Parathyroid adenoma (tissue), 2 donors: Measurements from ENCODE around the gene RPS10.

Source experiments
- H2AFZ ChIP-seq: fragments of 300-600 bp; sonication (generic); one replicate; pipeline ENCODE4 v1.7.0; 2017; ENCODE audit warnings: antibody characterized with exemption, mild to moderate bottlenecking
- H3K27ac ChIP-seq: fragments of 300-600 bp; sonication (generic); one replicate; pipeline ENCODE4 v1.7.0; 2017
- H3K27me3 ChIP-seq: fragments of 300-600 bp; sonication (generic); one replicate; pipeline ENCODE4 v1.7.0; 2017; ENCODE audit warnings: low read length; ENCODE audit not compliant: control insufficient read depth, insufficient read depth
- H3K36me3 ChIP-seq: fragments of 300-600 bp; sonication (generic); one replicate; pipeline ENCODE4 v1.7.0; 2017; ENCODE audit warnings: low read length; ENCODE audit not compliant: control insufficient read depth, insufficient read depth
- H3K4me1 ChIP-seq: fragments of 300-600 bp; sonication (generic); one replicate; pipeline ENCODE4 v1.7.0; 2017; ENCODE audit warnings: control low read depth
- H3K4me2 ChIP-seq: fragments of 300-600 bp; sonication (generic); one replicate; pipeline ENCODE4 v1.7.0; 2017; ENCODE audit warnings: low read length
- H3K4me3 ChIP-seq: fragments of 300-600 bp; sonication (generic); one replicate; pipeline ENCODE4 v1.7.0; 2017; ENCODE audit warnings: low read depth, low read length
- H3K79me2 ChIP-seq: fragments of 300-600 bp; sonication (generic); one replicate; pipeline ENCODE4 v1.7.0; 2017; ENCODE audit warnings: control low read depth
- H3K9ac ChIP-seq: fragments of 300-600 bp; sonication (generic); one replicate; pipeline ENCODE4 v1.7.0; 2017; ENCODE audit warnings: mild to moderate bottlenecking
- H3K9me3 ChIP-seq: fragments of 300-600 bp; sonication (generic); one replicate; pipeline ENCODE4 v1.7.0; 2017; ENCODE audit warnings: low read length; ENCODE audit not compliant: control insufficient read depth
- TF ChIP-seq, protein P1 (sequence below): fragments of 300-600 bp; sonication (generic); IDR thresholded peaks from one replicate; pipeline ENCODE4 v1.7.0; 2017; ENCODE audit warnings: antibody characterized with exemption, mild to moderate bottlenecking
- donor health status: primary hyperparathyroidism.

RPS10 gene

DNA sequence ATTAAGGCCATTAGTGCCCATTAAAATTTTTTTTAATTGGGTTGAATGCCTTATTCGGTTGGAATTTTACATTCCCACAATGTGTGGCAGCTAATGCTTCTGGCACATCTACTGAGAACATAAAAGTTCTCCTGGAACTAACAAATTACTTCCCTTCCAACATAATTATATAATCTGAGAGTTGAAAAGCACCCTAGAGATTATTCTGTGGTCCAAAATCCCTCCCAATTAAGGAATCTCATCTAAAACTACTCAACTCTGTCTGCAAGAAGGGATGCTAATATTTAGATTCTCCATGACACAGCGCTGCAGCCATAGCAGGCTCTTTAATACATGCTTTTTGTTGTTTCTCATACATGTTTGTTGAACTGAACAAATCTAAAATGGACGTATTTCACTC, 37.4 kb downstream of the RPS10 start:
- no peaks in the 10 kb centered on the region for H3K9me3 ChIP-seq
- no peak overlapping the region for H3K9ac ChIP-seq
- H2AFZ ChIP-seq: no peak overlapping the region
- no peaks in the 10 kb centered on the region for H3K36me3 ChIP-seq
- no peak overlapping the region for H3K4me2 ChIP-seq
- H3K79me2 ChIP-seq: peaks cover 57% of the 10 kb centered on the region
- TF ChIP-seq, protein P1, sequence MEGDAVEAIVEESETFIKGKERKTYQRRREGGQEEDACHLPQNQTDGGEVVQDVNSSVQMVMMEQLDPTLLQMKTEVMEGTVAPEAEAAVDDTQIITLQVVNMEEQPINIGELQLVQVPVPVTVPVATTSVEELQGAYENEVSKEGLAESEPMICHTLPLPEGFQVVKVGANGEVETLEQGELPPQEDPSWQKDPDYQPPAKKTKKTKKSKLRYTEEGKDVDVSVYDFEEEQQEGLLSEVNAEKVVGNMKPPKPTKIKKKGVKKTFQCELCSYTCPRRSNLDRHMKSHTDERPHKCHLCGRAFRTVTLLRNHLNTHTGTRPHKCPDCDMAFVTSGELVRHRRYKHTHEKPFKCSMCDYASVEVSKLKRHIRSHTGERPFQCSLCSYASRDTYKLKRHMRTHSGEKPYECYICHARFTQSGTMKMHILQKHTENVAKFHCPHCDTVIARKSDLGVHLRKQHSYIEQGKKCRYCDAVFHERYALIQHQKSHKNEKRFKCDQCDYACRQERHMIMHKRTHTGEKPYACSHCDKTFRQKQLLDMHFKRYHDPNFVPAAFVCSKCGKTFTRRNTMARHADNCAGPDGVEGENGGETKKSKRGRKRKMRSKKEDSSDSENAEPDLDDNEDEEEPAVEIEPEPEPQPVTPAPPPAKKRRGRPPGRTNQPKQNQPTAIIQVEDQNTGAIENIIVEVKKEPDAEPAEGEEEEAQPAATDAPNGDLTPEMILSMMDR: no peak
- no peaks in the 10 kb centered on the region for H3K27me3 ChIP-seq
- peaks cover 7% of the 10 kb centered on the region for H3K4me1 ChIP-seq
- H3K4me3 ChIP-seq: no peak overlapping the region
- no peak overlapping the region for H3K27ac ChIP-seq

DNA sequence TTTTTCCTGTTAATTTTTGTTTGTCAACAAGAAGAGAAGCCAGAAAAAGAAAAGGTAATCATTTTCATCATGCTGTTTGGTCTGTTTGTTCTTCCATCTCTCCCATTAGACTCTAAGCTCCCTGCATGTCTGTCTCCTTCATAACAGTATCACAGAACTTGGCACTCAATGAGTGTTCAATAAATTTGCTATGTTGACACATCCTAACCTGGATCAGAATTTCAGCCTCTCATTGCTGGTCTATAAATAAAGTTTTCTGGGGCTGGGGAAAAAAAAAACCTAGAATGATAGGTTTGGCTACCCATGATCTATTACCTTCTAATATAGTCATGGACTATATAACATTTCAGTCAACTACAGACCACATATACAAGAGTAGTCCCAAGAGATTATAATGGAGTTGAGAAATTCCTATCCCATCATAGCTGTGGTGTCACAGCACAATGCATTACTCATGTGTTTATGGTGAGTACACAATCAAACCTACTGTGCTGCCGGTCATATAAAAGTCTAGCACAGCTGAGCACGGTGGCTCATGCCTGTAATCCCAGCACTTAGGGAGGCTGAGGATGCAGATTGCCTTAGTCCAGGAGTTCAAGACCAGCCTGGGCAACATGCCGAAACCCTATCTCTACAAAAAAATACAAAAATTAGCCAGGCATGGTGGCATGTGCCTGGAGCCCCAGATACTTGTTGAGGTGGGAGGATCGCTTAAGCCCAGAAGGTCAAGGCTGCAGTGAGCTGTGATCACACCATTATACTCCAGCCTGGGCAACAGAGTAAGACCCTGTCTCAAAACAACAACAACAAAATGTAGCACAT, 39.3 kb downstream of the RPS10 start:
- Histone ChIP-seq H3K36me3 (no peaks in the 10 kb centered on the region), H3K27ac (no peak overlapping the region), H3K27me3 (no peaks in the 10 kb centered on the region)

DNA sequence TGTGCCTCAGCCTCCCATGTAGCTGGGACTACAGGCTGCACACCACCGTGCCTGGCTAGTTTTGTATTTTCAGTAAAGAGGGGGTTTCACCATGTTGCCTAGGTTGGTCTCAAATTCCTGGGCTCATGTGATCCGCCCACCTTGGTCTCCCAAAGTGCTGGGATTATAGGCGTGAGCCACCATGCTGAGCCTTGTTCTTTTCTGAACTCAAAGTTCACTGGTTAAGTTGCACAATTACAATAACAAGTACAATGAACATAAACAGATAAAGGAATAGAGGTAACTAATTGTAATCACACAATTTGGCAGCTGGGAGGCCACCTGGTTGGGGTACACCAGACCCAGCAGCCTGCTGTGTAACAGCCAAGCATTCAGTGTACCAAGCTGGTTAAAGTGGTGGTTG, 40.1 kb downstream of the RPS10 start:
- no peak overlapping the region for H3K9ac ChIP-seq
- H3K79me2 ChIP-seq: peaks cover 74% of the 10 kb centered on the region
- peaks cover 7% of the 10 kb centered on the region for H3K4me1 ChIP-seq
- H3K4me2 ChIP-seq: no peak overlapping the region
- H2AFZ ChIP-seq: no peak overlapping the region
- H3K4me3 ChIP-seq: no peak overlapping the region
- no peak overlapping the region for H3K27ac ChIP-seq
- H3K36me3 ChIP-seq: no peaks in the 10 kb centered on the region
- H3K9me3 ChIP-seq: no peaks in the 10 kb centered on the region
- no peaks in the 10 kb centered on the region for H3K27me3 ChIP-seq
- TF ChIP-seq, protein P1: no peak

More for the DNA sequence above, 39.3 kb downstream of the RPS10 start:
- no peaks in the 10 kb centered on the region for H3K9me3 ChIP-seq
- no peak overlapping the region for H3K9ac ChIP-seq
- no peak overlapping the region for H3K4me3 ChIP-seq
- TF ChIP-seq, protein P1: no peak
- peaks cover 7% of the 10 kb centered on the region for H3K4me1 ChIP-seq
- no peak overlapping the region for H2AFZ ChIP-seq
- H3K4me2 ChIP-seq: no peak overlapping the region
- peaks cover 69% of the 10 kb centered on the region for H3K79me2 ChIP-seq

DNA sequence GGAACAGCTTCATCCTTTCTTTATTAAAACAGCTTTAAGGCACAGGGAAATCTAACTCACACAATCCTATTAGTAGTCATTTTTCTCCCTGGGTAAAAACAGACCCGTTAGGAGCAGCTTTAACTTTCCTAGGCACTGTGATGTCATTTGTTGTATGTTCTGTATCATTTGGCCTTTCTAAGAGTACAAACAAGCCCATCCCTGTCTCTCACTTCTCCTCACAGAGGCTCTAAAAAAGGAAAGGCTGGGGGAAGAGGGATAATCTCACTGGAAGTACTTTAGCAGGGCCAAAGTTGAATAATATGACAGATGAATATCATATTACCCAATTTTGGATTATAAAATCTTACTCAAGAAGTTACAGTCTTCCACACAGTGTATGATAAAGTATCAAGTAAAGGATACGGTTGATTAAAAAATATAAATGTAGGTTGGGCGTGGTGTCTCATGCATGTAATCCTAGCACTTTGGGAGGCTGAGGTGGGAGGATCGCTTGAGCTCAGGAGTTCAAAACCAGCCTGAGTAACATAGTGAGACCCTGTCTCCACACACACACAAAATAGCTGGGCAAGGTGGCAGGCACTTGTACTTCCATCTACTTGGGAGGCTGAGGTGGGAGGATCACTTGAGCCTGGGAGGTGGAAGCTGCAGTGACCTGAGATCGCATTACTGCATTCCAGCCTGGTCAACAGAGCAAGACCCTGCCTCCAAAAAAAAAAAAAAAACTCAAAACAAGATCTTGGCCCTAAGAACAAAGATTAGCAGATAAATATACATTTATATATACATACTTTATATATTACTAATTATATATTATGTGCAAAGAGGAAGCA, 41.3 kb downstream of the RPS10 start:
- H3K36me3 ChIP-seq: no peaks in the 10 kb centered on the region
- H3K4me2 ChIP-seq: no peak overlapping the region
- H3K79me2 ChIP-seq: peaks cover 78% of the 10 kb centered on the region
- H3K4me3 ChIP-seq: no peak overlapping the region
- peaks cover 7% of the 10 kb centered on the region for H3K4me1 ChIP-seq
- no peak overlapping the region for H3K27ac ChIP-seq
- no peaks in the 10 kb centered on the region for H3K9me3 ChIP-seq
- H2AFZ ChIP-seq: no peak overlapping the region
- no peak overlapping the region for H3K9ac ChIP-seq
- H3K27me3 ChIP-seq: no peaks in the 10 kb centered on the region
- TF ChIP-seq, protein P1: no peak
